ES-I3 (cell line): ENCODE measurements around the gene KIF21A.

Source experiments
- H3K36me3 ChIP-seq: 2 replicates; pipeline ENCODE4 v1.6.1; 2013; ENCODE audit warnings: mild to moderate bottlenecking, low read length, control low read depth, moderate library complexity; ENCODE audit not compliant: insufficient read depth
- H3K4me1 ChIP-seq: 2 replicates; pipeline ENCODE4 v1.6.1; 2013; ENCODE audit warnings: mild to moderate bottlenecking, control low read depth, low read length; ENCODE audit not compliant: insufficient read depth
- H3K9ac ChIP-seq: 2 replicates; pipeline ENCODE4 v1.6.1; 2013; ENCODE audit warnings: low read depth, mild to moderate bottlenecking, low read length, moderate library complexity
- H3K9me3 ChIP-seq: 2 replicates; pipeline ENCODE4 v1.6.1; 2013; ENCODE audit warnings: mild to moderate bottlenecking, low read length, moderate library complexity; ENCODE audit not compliant: control insufficient read depth, insufficient read depth

Gene KIF21A

DNA sequence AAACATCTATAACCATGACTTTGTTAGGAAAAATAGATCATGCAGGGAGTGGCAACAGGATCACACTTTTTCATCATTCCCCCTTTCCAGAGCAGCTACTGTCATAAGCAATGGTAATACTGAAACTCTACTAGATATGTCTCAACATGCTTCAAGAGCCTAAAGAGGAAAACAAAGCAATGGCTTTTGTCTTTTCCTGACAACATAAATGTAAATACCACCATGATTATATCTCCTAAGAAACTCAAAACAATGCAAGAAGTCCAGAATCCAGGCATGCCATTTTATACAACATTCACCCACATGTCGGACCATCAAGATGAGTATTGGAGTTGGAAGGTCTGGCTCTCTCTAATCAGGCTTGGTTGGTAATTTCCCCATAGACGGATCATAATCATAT lies 78.7 kb downstream of the KIF21A start:
- Histone ChIP-seq H3K4me1 (no peaks in the 10 kb centered on the region), H3K9me3 (no peaks in the 10 kb centered on the region), H3K9ac (no peak overlapping the region), H3K36me3 (no peaks in the 10 kb centered on the region)

DNA sequence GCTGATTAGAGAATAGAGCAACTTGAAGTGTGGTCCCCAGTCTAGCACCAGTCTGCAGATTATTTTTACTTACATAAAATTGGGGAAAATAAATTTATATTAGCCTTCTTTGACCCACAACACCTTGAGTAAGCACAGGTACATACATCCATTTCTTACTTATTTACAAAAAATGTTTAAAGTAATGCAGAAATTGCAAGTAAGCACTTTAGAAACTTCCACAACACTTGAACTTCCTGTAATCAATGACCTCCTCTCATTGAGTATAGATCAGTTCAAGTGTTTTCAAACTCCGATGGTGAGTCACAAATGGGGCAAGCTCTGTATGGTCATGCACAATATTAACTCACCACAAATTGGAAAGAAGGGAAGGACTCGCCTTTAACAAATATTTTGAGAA lies 83.3 kb downstream of the KIF21A start:
- Histone ChIP-seq H3K4me1 (no peaks in the 10 kb centered on the region), H3K36me3 (no peaks in the 10 kb centered on the region), H3K9me3 (no peaks in the 10 kb centered on the region), H3K9ac (no peak overlapping the region)

DNA sequence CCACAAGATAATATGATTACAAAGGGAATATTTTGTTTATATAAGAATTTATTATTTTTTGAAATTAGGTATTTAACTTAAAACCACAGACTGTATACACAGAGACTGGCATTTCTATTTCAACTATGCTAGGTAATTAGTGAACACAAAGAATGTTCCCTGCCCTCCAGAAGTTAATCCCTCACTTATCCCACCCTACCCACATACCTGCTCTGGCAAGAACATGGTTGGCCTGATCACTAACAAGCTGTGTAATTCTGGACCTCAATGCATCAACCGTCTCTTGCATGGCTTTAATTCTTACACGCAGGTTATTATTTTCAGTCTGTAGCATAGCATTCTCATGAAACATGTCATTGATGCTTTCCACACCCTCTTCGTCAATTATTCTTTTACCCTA lies 85.9 kb downstream of the KIF21A start:
- Histone ChIP-seq H3K9me3 (no peaks in the 10 kb centered on the region), H3K9ac (no peak overlapping the region), H3K4me1 (no peaks in the 10 kb centered on the region), H3K36me3 (no peaks in the 10 kb centered on the region)

DNA sequence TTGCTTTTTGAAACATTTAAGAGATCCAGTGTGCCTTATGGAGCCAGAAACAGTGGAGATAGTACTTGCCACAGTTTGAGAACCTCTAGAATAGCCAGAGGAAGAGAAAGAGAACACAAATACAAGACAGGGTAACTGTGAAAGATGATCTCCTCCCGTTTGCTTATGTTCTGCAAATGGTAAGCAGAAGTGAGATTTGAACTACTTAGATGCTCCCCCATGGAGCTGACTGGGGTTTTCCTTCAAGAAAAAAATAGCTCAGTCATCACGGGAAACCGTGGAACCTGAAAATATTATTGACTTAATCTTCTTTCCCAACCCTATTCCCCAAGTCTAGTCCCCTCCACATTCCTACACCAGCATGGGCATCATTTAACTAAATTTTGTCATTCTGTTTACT lies 87.1 kb downstream of the KIF21A start:
- Histone ChIP-seq H3K4me1 (no peaks in the 10 kb centered on the region), H3K9me3 (no peaks in the 10 kb centered on the region), H3K9ac (no peak overlapping the region), H3K36me3 (no peaks in the 10 kb centered on the region)

DNA sequence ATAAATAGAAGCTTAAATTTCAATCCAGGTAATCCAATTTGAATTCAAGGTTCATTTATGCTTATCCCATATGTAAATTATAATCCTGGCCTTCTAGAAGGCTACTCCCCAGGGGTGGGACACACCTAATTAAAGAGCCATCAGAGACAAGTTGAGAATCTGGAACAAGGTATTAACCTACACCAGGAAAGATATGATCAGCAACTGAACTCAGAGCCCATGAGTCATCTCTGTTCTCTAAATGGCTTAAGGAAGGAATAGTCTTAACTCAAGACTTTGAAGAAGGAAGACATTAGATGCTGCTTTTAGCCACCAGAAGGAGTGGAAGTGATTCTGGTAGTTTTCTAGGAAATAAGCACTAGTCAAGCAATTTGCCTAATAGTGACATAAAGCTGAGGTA lies 88.0 kb downstream of the KIF21A start:
- no peaks in the 10 kb centered on the region for H3K4me1 ChIP-seq
- no peaks in the 10 kb centered on the region for H3K9me3 ChIP-seq
- no peaks in the 10 kb centered on the region for H3K36me3 ChIP-seq
- H3K9ac ChIP-seq: no peak overlapping the region

DNA sequence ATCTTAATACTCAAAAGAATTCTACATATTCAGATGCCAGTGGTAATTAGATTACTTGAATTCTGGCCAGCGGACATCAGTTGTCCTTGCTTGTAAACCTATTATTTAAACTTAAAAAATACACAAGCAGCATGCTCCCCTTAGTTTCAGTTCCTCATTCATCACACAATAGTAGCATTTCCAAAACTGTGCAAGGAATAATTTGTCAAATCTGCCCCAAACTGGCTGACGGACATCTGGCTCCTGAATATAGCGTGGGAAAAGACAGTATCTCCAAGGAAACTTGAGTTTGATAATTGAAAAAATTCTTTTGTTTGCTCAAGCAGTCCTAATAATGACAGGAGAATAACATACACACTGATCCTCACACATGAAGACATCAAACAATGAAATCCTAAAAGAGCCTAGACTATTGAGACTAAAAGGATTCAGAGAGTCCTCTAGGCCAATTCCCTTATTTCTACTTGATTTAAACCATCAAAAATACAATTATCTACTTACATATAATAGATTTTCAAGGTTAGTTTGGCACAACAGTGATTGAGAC lies 90.4 kb downstream of the KIF21A start:
- H3K9ac ChIP-seq: no peak overlapping the region
- H3K4me1 ChIP-seq: peaks cover 11% of the 10 kb centered on the region; the same call in 1 of the 2 replicates
- H3K36me3 ChIP-seq: no peaks in the 10 kb centered on the region
- H3K9me3 ChIP-seq: no peaks in the 10 kb centered on the region

DNA sequence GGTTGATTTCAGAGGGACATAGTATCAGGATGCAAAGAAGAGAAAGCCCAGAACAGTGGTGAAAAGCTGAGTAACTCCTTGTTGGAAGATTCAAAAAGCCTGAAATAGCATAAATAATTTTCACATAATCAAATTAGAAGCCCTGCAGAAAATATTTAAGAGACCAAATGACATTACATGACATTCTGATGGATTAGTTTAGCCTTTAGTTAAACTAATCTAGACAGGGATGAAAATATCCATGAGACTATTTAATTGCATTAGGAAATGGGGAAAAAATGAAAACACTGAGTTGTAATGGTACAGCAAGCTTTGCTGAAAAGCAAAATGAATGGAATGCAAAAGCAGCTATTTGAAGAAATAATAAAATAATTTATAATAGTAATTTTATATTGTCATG lies 91.8 kb downstream of the KIF21A start:
- Histone ChIP-seq H3K9ac (no peak overlapping the region), H3K4me1 (peaks cover 11% of the 10 kb centered on the region; the same call in 1 of the 2 replicates), H3K9me3 (no peaks in the 10 kb centered on the region), H3K36me3 (no peaks in the 10 kb centered on the region)

DNA sequence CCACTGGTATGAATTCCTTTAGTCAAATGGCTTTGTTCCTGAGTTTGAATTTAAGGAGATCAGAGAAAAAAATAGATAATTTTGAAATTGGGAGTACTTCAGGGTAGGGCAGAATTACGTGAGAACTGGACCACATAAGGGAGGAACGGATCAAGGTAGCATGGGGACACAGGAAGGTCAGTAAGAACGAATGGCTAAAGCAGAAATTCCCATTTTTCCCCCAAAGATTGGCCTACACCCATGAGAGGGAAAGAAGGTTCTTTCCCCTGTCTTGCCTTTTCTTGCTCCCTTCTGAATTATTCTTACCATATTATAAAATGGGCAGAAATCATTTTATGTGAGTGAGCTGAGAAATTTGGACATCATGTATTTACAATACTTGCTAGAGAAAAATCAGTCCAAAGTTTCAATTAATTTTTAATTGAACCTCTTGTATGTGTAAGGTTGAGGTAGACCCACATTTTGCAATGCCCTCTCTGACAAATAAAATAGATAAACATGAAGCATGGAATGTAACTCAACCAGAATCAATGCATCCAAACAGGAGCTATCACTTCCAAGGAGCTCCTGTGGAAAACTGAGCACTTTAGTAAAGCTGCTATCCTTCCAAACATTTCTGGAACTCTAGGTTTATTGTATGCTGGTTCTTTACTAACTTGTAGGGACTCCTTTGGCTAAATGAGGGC lies 93.8 kb downstream of the KIF21A start:
- no peak overlapping the region for H3K9ac ChIP-seq
- H3K9me3 ChIP-seq: no peaks in the 10 kb centered on the region
- peaks cover 11% of the 10 kb centered on the region; the same call in 1 of the 2 replicates for H3K4me1 ChIP-seq
- no peaks in the 10 kb centered on the region for H3K36me3 ChIP-seq

DNA sequence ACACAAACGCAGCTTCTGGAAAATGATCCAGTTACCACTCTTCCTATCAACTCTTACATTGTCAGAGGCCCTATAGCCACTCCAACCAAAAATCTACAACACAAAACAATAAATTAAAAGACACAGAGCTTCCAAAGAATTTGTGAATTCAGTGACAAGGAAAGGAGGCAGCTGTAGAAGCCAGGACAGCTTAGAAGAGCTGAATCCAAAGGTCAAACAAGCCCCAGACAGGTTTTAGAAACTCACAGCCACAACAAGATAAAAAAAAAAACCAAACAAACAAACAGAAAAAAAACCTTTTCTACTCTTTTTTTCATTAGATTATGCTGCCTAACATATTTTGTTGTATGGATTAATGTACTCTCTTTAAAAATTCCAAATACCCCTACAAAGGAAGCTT lies 94.4 kb downstream of the KIF21A start:
- Histone ChIP-seq H3K9ac (no peak overlapping the region), H3K4me1 (peaks cover 11% of the 10 kb centered on the region; the same call in 1 of the 2 replicates), H3K9me3 (no peaks in the 10 kb centered on the region), H3K36me3 (no peaks in the 10 kb centered on the region)

DNA sequence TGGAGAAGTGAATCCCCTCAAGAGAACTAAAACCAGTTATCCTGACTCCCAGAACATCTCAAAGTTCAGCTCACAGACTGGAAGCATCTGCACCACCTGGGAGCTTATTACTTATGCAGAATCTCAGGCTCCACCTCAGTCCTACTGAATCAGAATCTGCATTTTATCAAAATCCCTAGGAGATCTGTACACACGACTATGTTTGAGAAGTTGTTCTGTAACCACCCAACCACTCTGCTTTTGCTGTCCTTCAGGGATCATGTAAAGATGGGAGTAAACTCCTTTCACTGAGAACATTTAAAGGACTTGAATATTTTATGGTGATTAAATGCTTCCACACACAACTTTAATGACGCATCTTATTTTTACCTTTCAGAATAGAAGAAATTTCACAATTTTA lies 98.0 kb downstream of the KIF21A start:
- Histone ChIP-seq H3K9ac (no peak overlapping the region), H3K4me1 (peaks cover 11% of the 10 kb centered on the region; the same call in 1 of the 2 replicates), H3K36me3 (no peaks in the 10 kb centered on the region), H3K9me3 (no peaks in the 10 kb centered on the region)

DNA sequence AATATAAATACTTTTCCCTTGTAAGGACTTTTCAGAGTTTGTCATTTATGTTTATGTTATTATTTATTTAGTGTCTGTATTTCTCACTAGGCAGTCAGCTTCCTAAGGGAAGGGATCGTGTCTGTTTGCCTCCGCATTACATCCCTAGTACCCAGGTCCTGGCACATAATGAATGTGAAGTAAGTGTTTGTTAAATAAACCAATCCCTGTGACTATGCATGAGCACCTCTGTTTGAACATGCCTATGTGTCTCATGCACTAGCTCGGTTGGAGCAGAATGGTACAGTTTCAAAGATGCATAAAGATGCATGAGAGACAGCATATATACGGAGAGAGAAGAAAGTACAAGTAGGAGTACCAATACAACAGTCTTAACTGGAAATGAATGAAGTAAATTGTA lies 99.3 kb downstream of the KIF21A start:
- no peaks in the 10 kb centered on the region for H3K36me3 ChIP-seq

DNA sequence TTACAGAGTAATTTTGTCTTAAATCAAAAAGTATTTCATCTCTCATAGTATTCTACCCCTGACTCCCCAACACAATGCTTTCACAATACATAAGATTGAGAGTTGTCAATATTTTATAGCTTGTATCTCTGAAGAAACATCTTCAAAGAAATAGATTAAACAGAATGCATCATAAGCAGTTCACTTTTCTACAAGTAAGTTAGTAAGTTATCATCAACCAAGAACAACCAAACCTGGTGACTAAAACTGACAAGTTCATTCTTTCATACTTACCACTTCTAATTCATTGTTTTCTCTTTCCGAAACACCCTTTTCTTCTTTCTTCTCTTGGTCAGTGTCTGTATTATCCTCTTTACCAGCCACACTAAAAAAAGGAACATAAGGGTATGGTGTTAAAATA lies 101.2 kb downstream of the KIF21A start:
- Histone ChIP-seq H3K9me3 (no peaks in the 10 kb centered on the region), H3K4me1 (no peaks in the 10 kb centered on the region), H3K36me3 (no peaks in the 10 kb centered on the region), H3K9ac (no peak overlapping the region)

More for the DNA sequence above, 99.3 kb downstream of the KIF21A start:
- Histone ChIP-seq H3K9ac (no peak overlapping the region), H3K4me1 (peaks cover 6% of the 10 kb centered on the region; the same call in 1 of the 2 replicates), H3K9me3 (no peaks in the 10 kb centered on the region)

DNA sequence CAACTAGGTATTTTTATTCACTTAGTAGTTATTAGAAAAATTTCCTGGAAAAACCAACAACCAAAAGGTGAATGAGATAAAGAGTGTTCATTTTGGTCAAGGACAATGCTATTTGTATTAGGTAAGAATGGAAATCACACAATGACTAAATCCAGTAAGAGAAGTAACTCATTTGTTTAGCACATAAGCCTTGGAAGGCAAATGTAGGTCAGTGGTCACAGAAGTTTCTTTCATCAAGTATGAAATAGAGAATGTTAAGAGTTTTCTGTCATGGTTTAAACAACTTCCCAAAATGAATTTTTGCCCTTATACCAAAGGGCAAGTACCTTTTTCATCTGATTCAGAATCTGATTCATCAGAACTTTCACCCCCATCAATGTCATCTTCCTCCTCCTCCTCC lies 101.7 kb downstream of the KIF21A start:
- Histone ChIP-seq H3K36me3 (no peaks in the 10 kb centered on the region), H3K9ac (no peak overlapping the region), H3K9me3 (no peaks in the 10 kb centered on the region), H3K4me1 (no peaks in the 10 kb centered on the region)

DNA sequence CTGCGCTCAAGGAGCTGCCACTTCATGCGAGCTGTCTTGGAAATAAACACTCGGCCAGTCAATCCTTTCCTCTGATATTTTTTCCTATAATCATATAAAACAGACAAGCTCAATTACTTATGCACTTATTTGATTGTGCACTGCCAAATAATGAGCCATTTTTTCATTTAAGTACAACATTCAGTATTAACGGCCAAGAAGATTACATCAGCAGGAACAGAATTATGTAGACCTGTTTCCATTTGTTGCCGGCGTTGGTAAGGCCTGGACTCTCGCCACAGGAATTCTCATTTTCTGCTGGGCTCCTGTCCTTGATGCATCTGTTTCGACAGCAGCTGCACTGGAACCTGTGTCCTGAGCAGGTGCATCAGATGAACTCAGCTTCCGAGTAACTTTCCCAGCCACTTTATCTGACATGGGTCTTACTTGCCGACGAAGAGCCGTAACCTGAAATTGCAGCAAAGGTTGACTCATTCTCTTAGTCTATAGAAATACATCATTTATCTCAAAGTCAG lies 110.2 kb downstream of the KIF21A start:
- H3K36me3 ChIP-seq: no peaks in the 10 kb centered on the region; the same call in 1 of the 2 replicates

DNA sequence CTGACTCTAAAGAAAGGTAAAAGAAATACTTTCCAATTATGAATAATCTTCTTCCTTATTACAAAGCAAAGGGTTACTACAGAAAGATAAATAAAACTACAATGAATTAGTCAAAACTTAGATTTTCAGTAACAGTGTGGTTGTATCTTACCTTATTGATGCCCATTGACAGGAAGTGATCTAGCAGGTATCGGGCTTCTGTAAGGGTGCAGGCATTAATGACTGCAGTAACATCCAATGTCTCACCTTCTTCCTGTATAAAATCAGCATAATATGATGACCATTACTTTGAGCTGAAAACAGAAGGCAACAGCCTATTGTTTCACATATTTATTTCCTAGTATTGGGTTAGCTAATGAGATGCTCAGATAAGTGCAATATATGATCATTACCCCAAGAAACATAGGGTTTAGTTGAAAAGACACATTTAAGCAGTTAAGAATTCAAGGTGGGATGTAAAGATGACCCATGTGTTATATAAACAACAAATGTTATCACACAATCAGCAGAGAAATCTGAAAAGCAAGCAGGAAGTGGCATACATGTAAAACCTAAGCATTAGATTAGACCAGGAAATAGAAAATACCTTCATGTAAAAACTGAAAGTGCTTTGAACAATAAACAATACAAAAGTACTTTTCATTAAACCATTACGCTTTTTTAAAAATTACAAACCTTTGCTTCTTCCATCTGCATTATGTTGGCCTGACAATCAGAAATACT lies 111.2 kb downstream of the KIF21A start:
- Histone ChIP-seq H3K9ac (no peak overlapping the region), H3K36me3 (no peaks in the 10 kb centered on the region; the same call in 1 of the 2 replicates), H3K9me3 (no peaks in the 10 kb centered on the region), H3K4me1 (no peaks in the 10 kb centered on the region)

More for the DNA sequence above, 110.2 kb downstream of the KIF21A start:
- Histone ChIP-seq H3K9ac (no peak overlapping the region), H3K4me1 (no peaks in the 10 kb centered on the region), H3K9me3 (no peaks in the 10 kb centered on the region)
